Psoas muscle (tissue), 8 donors: ENCODE data around the gene SH3PXD2B. TPM values are rescaled to one million over a fixed set of nuclear protein-coding genes. Genes with fewer than 3 reads are reported as not detected.
"Not testable (repeated sequence)": the region's sequence is repeated elsewhere in the genome, so short reads cannot be mapped to it uniquely, and the experiment has no call there.

ENCODE experiments used
- ATAC-seq, 4 donors: fragments of 200-7000 bp; cut with Tn5 transposase; one replicate each; pipeline ENCODE4 v1.9.1; 2020; ENCODE audit warnings: moderate library complexity in 3 of 4, mild to moderate bottlenecking in 2 of 4
- DNase-seq, 2 donors: peaks; one replicate each; pipeline ENCODE4 v3.0.0-alpha.2; 2020
- H3K27ac ChIP-seq: fragments of 200-600 bp; one replicate; pipeline ENCODE4 v1.8.0; 2022
- H3K27me3 ChIP-seq, 3 donors: fragments of 200-600 bp in 1 of 3; one replicate each; pipeline versions ENCODE4 v1.6.1 to v1.8.0; 2013 to 2022; ENCODE audit warnings: low read length in 2 of 3, mild to moderate bottlenecking in 2 of 3, moderate library complexity in 1 of 3; ENCODE audit not compliant: insufficient read depth in 3 of 3
- H3K36me3 ChIP-seq, 2 donors: fragments of 200-600 bp in 1 of 2; one replicate each; pipeline versions ENCODE4 v1.6.1 to v1.8.0; 2013 to 2022; ENCODE audit warnings: low read depth in 1 of 2, mild to moderate bottlenecking in 1 of 2, moderate library complexity in 1 of 2; ENCODE audit not compliant: insufficient read depth in 1 of 2
- H3K4me1 ChIP-seq: fragments of 200-600 bp; one replicate; pipeline ENCODE4 v1.8.0; 2022
- H3K4me3 ChIP-seq: fragments of 200-600 bp; one replicate; pipeline ENCODE4 v1.8.0; 2022; ENCODE audit warnings: mild to moderate bottlenecking
- H3K9me3 ChIP-seq: fragments of 200-600 bp; one replicate; pipeline ENCODE4 v1.8.0; 2022
- CTCF ChIP-seq: fragments of 200-600 bp; IDR thresholded peaks from one replicate; pipeline ENCODE4 v1.8.0; 2022; ENCODE audit warnings: antibody characterized with exemption
- WGBS, 3 donors: extraction: QIAGEN DNeasy Blood & Tissue Kit; methylation state at CpG; one replicate each; pipeline versions ENCODE4 v1.1.6 to v1.1.7; 2013; 5-methylcytosine and 5-hydroxymethylcytosine counted together
- intact Hi-C, 2 donors: fragments of 100-400 bp; cut with DNase I; formaldehyde crosslinking; loops; one replicate each; pipeline versions ENCODE4 v1.11.0 to v1.14.2; 2022
- polyA plus RNA-seq, 3 donors: library from polyadenylated mRNA; stranded (reverse); fragments of 200-250 nt; gene quantifications; one replicate each; pipeline ENCODE4 v1.2.3, GENCODE V29; 2013
- total RNA-seq, 4 donors: library from RNA; stranded (reverse); fragmentation: NEBNext Ultra II Directional in 2 of 4; extraction: Animal tissue kit (Norgen Biotek cat#: 25700) in 2 of 4; gene quantifications; one replicate each; pipeline versions ENCODE4 v1.2.1 to v1.2.4, GENCODE V29; 2021 to 2023
- donor health status: healthy with polysubstance abuse.
- donor health status: DM: no; HTN: no; CAD: no; lungs with moderate emphysema.
- donor health status: Bipolar disorder and iron deficiency.
- donor health status: healthy.
- donor health status: DM: yes; HTN: yes; CAD: no.
- donor health status: DM: no; HTN: no; CAD: no.
- donor health status: DM: no; HTN: no; CAD: no.
- donor health status: DM: yes; HTN: yes; CAD: no.

The SH3PXD2B gene
- total and polyA plus RNA-seq, 7 donors: 0.58 to 5.3 (median 2.5) TPM

GRCh38 chr5:172336676-172337285 is 117.5 kb downstream of the SH3PXD2B start:
- H3K4me3 ChIP-seq: no peak overlapping the region
- intact Hi-C loops: no loop called here
- peaks cover 0 to 2% (median 0%) of the 10 kb centered on the region in 3 donors for H3K27me3 ChIP-seq
- TF ChIP-seq CTCF: no peak
- ATAC-seq: no peak
- H3K27ac ChIP-seq: no peak overlapping the region
- H3K36me3 ChIP-seq: peaks cover 0 to 6% of the 10 kb centered on the region in 2 donors
- DNase-seq: no peak
- H3K4me1 ChIP-seq: no peaks in the 10 kb centered on the region
- H3K9me3 ChIP-seq: no peaks in the 10 kb centered on the region
- WGBS, 3 donors: 38 to 64% (median 42%) methylated on average over 9 of the region's 9 CpGs

- Histone ChIP-seq H3K4me1 (no peaks in the 10 kb centered on the region), H3K4me3 (no peak overlapping the region), H3K9me3 (no peaks in the 10 kb centered on the region), H3K27ac (no peak overlapping the region), H3K36me3 (peaks cover 0 to 6% of the 10 kb centered on the region in 2 donors), H3K27me3 (peaks cover 0 to 2% (median 0%) of the 10 kb centered on the region in 3 donors)
- DNase-seq: no peak
- intact Hi-C loops: no loop called here
- no peak for ATAC-seq
- 36 to 51% (median 49%) methylated on average over 10 of the region's 10 CpGs for WGBS, 3 donors
- no peak for TF ChIP-seq CTCF
Observed at GRCh38 chr5:172336264-172336663, 118.1 kb downstream of the SH3PXD2B start.

- DNase-seq: no peak
- H3K27ac ChIP-seq: no peak overlapping the region
- H3K4me1 ChIP-seq: no peaks in the 10 kb centered on the region
- intact Hi-C loops: no loop called here
- H3K36me3 ChIP-seq: peaks cover 0 to 6% of the 10 kb centered on the region in 2 donors
- TF ChIP-seq CTCF: no peak
- WGBS, 3 donors: 77 to 81% (median 79%) methylated on average over 4 of the region's 4 CpGs
- H3K9me3 ChIP-seq: no peaks in the 10 kb centered on the region
- H3K4me3 ChIP-seq: no peak overlapping the region
- H3K27me3 ChIP-seq: peaks cover 0 to 2% (median 0%) of the 10 kb centered on the region in 3 donors
- no peak for ATAC-seq
Observed at GRCh38 chr5:172335721-172336120, 118.6 kb downstream of the SH3PXD2B start.

- no peak for TF ChIP-seq CTCF
- no peak for ATAC-seq
- Histone ChIP-seq H3K9me3 (no peaks in the 10 kb centered on the region), H3K4me3 (no peak overlapping the region), H3K36me3 (peaks cover 0 to 3% of the 10 kb centered on the region in 2 donors), H3K27ac (no peak overlapping the region), H3K4me1 (no peaks in the 10 kb centered on the region), H3K27me3 (peaks cover 0 to 2% (median 0%) of the 10 kb centered on the region in 3 donors)
- intact Hi-C loops: no loop called here
- WGBS, 3 donors: 94 to 97% (median 95%) methylated on average over 9 of the region's 9 CpGs
- no peak for DNase-seq
Observed at GRCh38 chr5:172334641-172335040, 119.7 kb downstream of the SH3PXD2B start.

- no peak for TF ChIP-seq CTCF
- WGBS, 3 donors: 78 to 81% (median 79%) methylated on average over 8 of the region's 8 CpGs
- no peaks in the 10 kb centered on the region for H3K36me3 ChIP-seq
Observed at GRCh38 chr5:172334196-172334595, 120.1 kb downstream of the SH3PXD2B start.

GRCh38 chr5:172326901-172327300 is 127.4 kb downstream of the SH3PXD2B start:
- ATAC-seq, H3K27ac ChIP-seq, H3K4me3 ChIP-seq, H3K27me3 ChIP-seq, H3K9me3 ChIP-seq, intact Hi-C loops, H3K4me1 ChIP-seq, H3K36me3 ChIP-seq, DNase-seq: not testable (repeated sequence)
- 95 to 97% (median 96%) methylated on average over 12 to 13 of the region's 13 CpGs for WGBS, 3 donors

More at GRCh38 chr5:172334196-172334595, 120.1 kb downstream of the SH3PXD2B start:
- ATAC-seq: no peak
- no peak for DNase-seq
- Histone ChIP-seq H3K4me1 (no peaks in the 10 kb centered on the region), H3K9me3 (no peaks in the 10 kb centered on the region), H3K4me3 (no peak overlapping the region), H3K27ac (no peak overlapping the region), H3K27me3 (peaks cover 0 to 2% (median 0%) of the 10 kb centered on the region in 3 donors)
- intact Hi-C loops: no loop called here
